Measurements from ENCODE around the gene TENM4.

GRCh38 chr11:79110321-79110720 is 330.5 kb downstream of the TENM4 start:
- TF ChIP-seq, protein P1, sequence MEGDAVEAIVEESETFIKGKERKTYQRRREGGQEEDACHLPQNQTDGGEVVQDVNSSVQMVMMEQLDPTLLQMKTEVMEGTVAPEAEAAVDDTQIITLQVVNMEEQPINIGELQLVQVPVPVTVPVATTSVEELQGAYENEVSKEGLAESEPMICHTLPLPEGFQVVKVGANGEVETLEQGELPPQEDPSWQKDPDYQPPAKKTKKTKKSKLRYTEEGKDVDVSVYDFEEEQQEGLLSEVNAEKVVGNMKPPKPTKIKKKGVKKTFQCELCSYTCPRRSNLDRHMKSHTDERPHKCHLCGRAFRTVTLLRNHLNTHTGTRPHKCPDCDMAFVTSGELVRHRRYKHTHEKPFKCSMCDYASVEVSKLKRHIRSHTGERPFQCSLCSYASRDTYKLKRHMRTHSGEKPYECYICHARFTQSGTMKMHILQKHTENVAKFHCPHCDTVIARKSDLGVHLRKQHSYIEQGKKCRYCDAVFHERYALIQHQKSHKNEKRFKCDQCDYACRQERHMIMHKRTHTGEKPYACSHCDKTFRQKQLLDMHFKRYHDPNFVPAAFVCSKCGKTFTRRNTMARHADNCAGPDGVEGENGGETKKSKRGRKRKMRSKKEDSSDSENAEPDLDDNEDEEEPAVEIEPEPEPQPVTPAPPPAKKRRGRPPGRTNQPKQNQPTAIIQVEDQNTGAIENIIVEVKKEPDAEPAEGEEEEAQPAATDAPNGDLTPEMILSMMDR (conservative IDR thresholded peaks at IDR 0.05; ENCODE audit: low read length), result no peak
- TF ChIP-seq EZH2phosphoT487 (IDR thresholded peaks at IDR 0.05; ENCODE audit: borderline replicate concordance, low read depth, low read length), result no peak
